ENCODE measurements around the gene ST6GALNAC3.

Gene ST6GALNAC3

GRCh38 chr1:76611770-76612445, 537.4 kb downstream of the ST6GALNAC3 start (continued):
- TF ChIP-seq, protein P1, sequence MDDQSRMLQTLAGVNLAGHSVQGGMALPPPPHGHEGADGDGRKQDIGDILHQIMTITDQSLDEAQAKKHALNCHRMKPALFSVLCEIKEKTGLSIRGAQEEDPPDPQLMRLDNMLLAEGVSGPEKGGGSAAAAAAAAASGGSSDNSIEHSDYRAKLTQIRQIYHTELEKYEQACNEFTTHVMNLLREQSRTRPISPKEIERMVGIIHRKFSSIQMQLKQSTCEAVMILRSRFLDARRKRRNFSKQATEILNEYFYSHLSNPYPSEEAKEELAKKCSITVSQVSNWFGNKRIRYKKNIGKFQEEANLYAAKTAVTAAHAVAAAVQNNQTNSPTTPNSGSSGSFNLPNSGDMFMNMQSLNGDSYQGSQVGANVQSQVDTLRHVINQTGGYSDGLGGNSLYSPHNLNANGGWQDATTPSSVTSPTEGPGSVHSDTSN (CRISPR knock-in tag; IDR thresholded peaks at IDR 0.05) = no peak
- TF ChIP-seq ZNF791 (tag by site-specific recombination; IDR thresholded peaks at IDR 0.05) = no peak
- TF ChIP-seq ZNF530 (tag by site-specific recombination; IDR thresholded peaks at IDR 0.05; ENCODE audit: low read depth) = no peak
- TF ChIP-seq GFI1B (tag by site-specific recombination; IDR thresholded peaks at IDR 0.05) = no peak

- TF ChIP-seq ZBTB21 (tag by site-specific recombination; IDR thresholded peaks at IDR 0.05) (no peak), ZFHX2 (tag by site-specific recombination; conservative IDR thresholded peaks at IDR 0.05) (no peak), ZNF341 (tag by site-specific recombination; IDR thresholded peaks at IDR 0.05; ENCODE audit: low read depth) (no peak), YY2 (tag by site-specific recombination; IDR thresholded peaks at IDR 0.05) (no peak), PATZ1 (tag by site-specific recombination; IDR thresholded peaks at IDR 0.05) (no peak), ZNF791 (tag by site-specific recombination; IDR thresholded peaks at IDR 0.05) (no peak), ZNF654 (tag by site-specific recombination; IDR thresholded peaks at IDR 0.05; ENCODE audit: low read depth) (no peak), ZNF707 (tag by site-specific recombination; IDR thresholded peaks at IDR 0.05) (no peak), ZNF214 (tag by site-specific recombination; IDR thresholded peaks at IDR 0.05; ENCODE audit: borderline replicate concordance) (no peak), ZNF768 (tag by site-specific recombination; IDR thresholded peaks at IDR 0.05) (no peak), SP2 (tag by site-specific recombination; IDR thresholded peaks at IDR 0.05) (no peak), ZNF146 (tag by site-specific recombination; IDR thresholded peaks at IDR 0.05) (no peak), ZNF350 (tag by site-specific recombination; IDR thresholded peaks at IDR 0.05) (no peak), PRDM4 (tag by site-specific recombination; IDR thresholded peaks at IDR 0.05) (no peak), ZNF37A (tag by site-specific recombination; IDR thresholded peaks at IDR 0.05) (no peak), ZNF600 (tag by site-specific recombination; IDR thresholded peaks at IDR 0.05) (no peak)
- TF ChIP-seq, protein P2, sequence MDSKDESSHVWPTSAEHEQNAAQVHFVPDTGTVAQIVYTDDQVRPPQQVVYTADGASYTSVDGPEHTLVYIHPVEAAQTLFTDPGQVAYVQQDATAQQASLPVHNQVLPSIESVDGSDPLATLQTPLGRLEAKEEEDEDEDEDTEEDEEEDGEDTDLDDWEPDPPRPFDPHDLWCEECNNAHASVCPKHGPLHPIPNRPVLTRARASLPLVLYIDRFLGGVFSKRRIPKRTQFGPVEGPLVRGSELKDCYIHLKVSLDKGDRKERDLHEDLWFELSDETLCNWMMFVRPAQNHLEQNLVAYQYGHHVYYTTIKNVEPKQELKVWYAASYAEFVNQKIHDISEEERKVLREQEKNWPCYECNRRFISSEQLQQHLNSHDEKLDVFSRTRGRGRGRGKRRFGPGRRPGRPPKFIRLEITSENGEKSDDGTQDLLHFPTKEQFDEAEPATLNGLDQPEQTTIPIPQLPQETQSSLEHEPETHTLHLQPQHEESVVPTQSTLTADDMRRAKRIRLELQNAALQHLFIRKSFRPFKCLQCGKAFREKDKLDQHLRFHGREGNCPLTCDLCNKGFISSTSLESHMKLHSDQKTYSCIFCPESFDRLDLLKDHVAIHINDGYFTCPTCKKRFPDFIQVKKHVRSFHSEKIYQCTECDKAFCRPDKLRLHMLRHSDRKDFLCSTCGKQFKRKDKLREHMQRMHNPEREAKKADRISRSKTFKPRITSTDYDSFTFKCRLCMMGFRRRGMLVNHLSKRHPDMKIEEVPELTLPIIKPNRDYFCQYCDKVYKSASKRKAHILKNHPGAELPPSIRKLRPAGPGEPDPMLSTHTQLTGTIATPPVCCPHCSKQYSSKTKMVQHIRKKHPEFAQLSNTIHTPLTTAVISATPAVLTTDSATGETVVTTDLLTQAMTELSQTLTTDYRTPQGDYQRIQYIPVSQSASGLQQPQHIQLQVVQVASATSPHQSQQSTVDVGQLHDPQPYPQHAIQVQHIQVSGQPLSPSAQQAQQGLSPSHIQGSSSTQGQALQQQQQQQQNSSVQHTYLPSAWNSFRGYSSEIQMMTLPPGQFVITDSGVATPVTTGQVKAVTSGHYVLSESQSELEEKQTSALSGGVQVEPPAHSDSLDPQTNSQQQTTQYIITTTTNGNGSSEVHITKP (tag by site-specific recombination; IDR thresholded peaks at IDR 0.05) = no peak
Measured at GRCh38 chr1:76613886-76614285, 539.3 kb downstream of the ST6GALNAC3 start.

More at GRCh38 chr1:76613886-76614285, 539.3 kb downstream of the ST6GALNAC3 start:
- no peak overlapping the region for H3K4me3 ChIP-seq (ENCODE audit: low read depth, low read length)
- H3K36me3 ChIP-seq (ENCODE audit: control insufficient read depth in 2 of 2, insufficient read depth in 1 of 2, low read length in 2 of 2) = no peaks in the 10 kb centered on the region
- ChIA-PET CTCF (no interaction called here), POLR2A (no interaction called here)
- no peaks in the 10 kb centered on the region for H3K9me3 ChIP-seq (ENCODE audit: control insufficient read depth, insufficient read depth, low read depth, low read length)
- H3K4me1 ChIP-seq (ENCODE audit: control insufficient read depth, insufficient read depth, low read length) = no peaks in the 10 kb centered on the region
- no peak overlapping the region for H3K27ac ChIP-seq (ENCODE audit: extremely low read depth, low read depth, low read length)

Data from HEK293 (cell line).